IMR-90 (cell line): ENCODE results near the gene SLC39A5. TPM values are rescaled to one million over a fixed set of nuclear protein-coding genes. Genes with fewer than 3 reads are reported as not detected.

ENCODE experiments used
- ATAC-seq: fragments of 200-7000 bp; cut with Tn5 transposase; 2 replicates; pipeline ENCODE4 v1.9.1; 2020; ENCODE audit warnings: low read depth, mild to moderate bottlenecking, moderate library complexity
- BruUV-seq: library from RNA; stranded (reverse); fragments of 400-500 nt; replicated peaks from 2 replicates; lab custom pipeline; 2021; lab: Mats Ljungman, UMichigan
- CTCF ChIA-PET: fragments of 300-600 bp; formaldehyde crosslinking; extraction: SDS; loops from one replicate; lab custom pipeline; 2021; ENCODE audit warnings: antibody characterized with exemption; lab: Yijun Ruan, JAX
- POLR2A ChIA-PET: fragments of 300-600 bp; sonication (Branson Sonifier 250); formaldehyde crosslinking; loops from one replicate; lab custom pipeline; 2022; ENCODE audit warnings: antibody characterized with exemption; ENCODE audit not compliant: unreplicated experiment; lab: Charles Lee
- DNase-seq: peaks from one replicate; pipeline ENCODE4 v3.0.0; 2013
- H2AFZ ChIP-seq: replicated peaks from 2 replicates; pipeline ENCODE3; 2013; ENCODE audit warnings: low read length, mild to moderate bottlenecking; ENCODE audit not compliant: poor library complexity
- H2AK5ac ChIP-seq: 2 replicates; pipeline ENCODE4 v1.6.1; 2013; ENCODE audit warnings: low read depth, low read length, inconsistent platforms
- H2AK9ac ChIP-seq: replicated peaks from 2 replicates; pipeline ENCODE3; 2013; ENCODE audit warnings: mild to moderate bottlenecking, low read depth, low read length, moderate library complexity; ENCODE audit not compliant: poor library complexity
- H2BK120ac ChIP-seq: 2 replicates; pipeline ENCODE4 v1.6.1; 2013; ENCODE audit warnings: low read depth, low read length, inconsistent platforms
- H2BK15ac ChIP-seq: 3 replicates; pipeline ENCODE4 v1.6.1; 2013; ENCODE audit warnings: low read depth, low read length, inconsistent platforms
- H2BK20ac ChIP-seq: 2 replicates; pipeline ENCODE4 v1.6.1; 2013; ENCODE audit warnings: low read depth, mild to moderate bottlenecking, inconsistent platforms, low read length, moderate library complexity
- H2BK5ac ChIP-seq: 2 replicates; pipeline ENCODE4 v1.6.1; 2013; ENCODE audit warnings: mild to moderate bottlenecking, low read depth, low read length, inconsistent platforms; ENCODE audit not compliant: poor library complexity, severe bottlenecking
- H3K14ac ChIP-seq: replicated peaks from 2 replicates; pipeline ENCODE4 v1.6.1; 2013; ENCODE audit warnings: low read depth, low read length, inconsistent platforms
- H3K18ac ChIP-seq: 2 replicates; pipeline ENCODE4 v1.6.1; 2013; ENCODE audit warnings: low read depth, low read length, control low read depth
- H3K23ac ChIP-seq: 2 replicates; pipeline ENCODE4 v1.6.1; 2013; ENCODE audit warnings: low read depth, low read length, inconsistent platforms
- H3K27ac ChIP-seq: 2 replicates; pipeline ENCODE4 v1.5.1; 2013; ENCODE audit warnings: mild to moderate bottlenecking, control low read depth, low read length; ENCODE audit not compliant: insufficient read depth
- H3K27me3 ChIP-seq: 2 replicates; pipeline ENCODE4 v1.6.1; 2013; ENCODE audit warnings: low read length; ENCODE audit not compliant: control insufficient read depth, insufficient read depth
- H3K36me3 ChIP-seq: 2 replicates; pipeline ENCODE4 v1.6.1; 2013; ENCODE audit warnings: low read length, mixed read lengths; ENCODE audit not compliant: control insufficient read depth, insufficient read depth
- H3K4ac ChIP-seq: 2 replicates; pipeline ENCODE4 v1.6.1; 2013; ENCODE audit warnings: low read depth, low read length, inconsistent platforms
- H3K4me1 ChIP-seq: 2 replicates; pipeline ENCODE4 v1.6.1; 2013; ENCODE audit warnings: low read length, mixed read lengths; ENCODE audit not compliant: control insufficient read depth, insufficient read depth
- H3K4me2 ChIP-seq: 2 replicates; pipeline ENCODE4 v1.6.1; 2013; ENCODE audit warnings: low read depth, mild to moderate bottlenecking, control low read depth, low read length, moderate library complexity
- H3K4me3 ChIP-seq: 2 replicates; pipeline ENCODE4 v1.5.1; 2013; ENCODE audit warnings: low read depth, mild to moderate bottlenecking, control low read depth, low read length, moderate library complexity; ENCODE audit not compliant: insufficient read depth
- H3K56ac ChIP-seq: 2 replicates; pipeline ENCODE4 v1.6.1; 2013; ENCODE audit warnings: low read length, inconsistent platforms; ENCODE audit not compliant: insufficient read depth; ENCODE audit errors: extremely low read depth
- H3K79me1 ChIP-seq, 2 experiments: 2 replicates each; pipeline ENCODE4 v1.6.1; 2013; ENCODE audit warnings: low read length in 2 of 2, inconsistent platforms in 1 of 2, low read depth in 1 of 2
- H3K9ac ChIP-seq: 2 replicates; pipeline ENCODE4 v1.6.1; 2013; ENCODE audit warnings: low read depth, low read length, control low read depth
- H3K9me1 ChIP-seq: 2 replicates; pipeline ENCODE4 v1.6.1; 2013; ENCODE audit warnings: low read length, inconsistent platforms; ENCODE audit not compliant: insufficient read depth
- H3K9me3 ChIP-seq: 2 replicates; pipeline ENCODE4 v1.6.1; 2013; ENCODE audit warnings: low read length; ENCODE audit not compliant: control insufficient read depth, insufficient read depth
- H4K20me1 ChIP-seq: 2 replicates; pipeline ENCODE4 v1.6.1; 2013; ENCODE audit warnings: low read length, inconsistent platforms; ENCODE audit not compliant: insufficient read depth
- H4K5ac ChIP-seq: 2 replicates; pipeline ENCODE4 v1.6.1; 2013; ENCODE audit warnings: mild to moderate bottlenecking, low read depth, low read length, control low read depth
- H4K8ac ChIP-seq, 2 experiments: 2 replicates each; pipeline ENCODE4 v1.6.1; 2013; ENCODE audit warnings: low read depth in 2 of 2, low read length in 2 of 2, control low read depth in 1 of 2, inconsistent platforms in 1 of 2
- H4K91ac ChIP-seq: 2 replicates; pipeline ENCODE4 v1.6.1; 2013; ENCODE audit warnings: low read depth, low read length, inconsistent platforms; ENCODE audit not compliant: insufficient read depth
- CEBPB ChIP-seq: IDR thresholded peaks from 2 replicates; pipeline ENCODE4 v1.6.1; 2012; ENCODE audit warnings: low read depth, low read length, improper control_type of control experiment
- WGBS, 2 experiments: methylation state at CpG; one replicate each; pipeline versions ENCODE4 v1.1.5 to v1.1.7; 2013; ENCODE audit warnings: missing lambda C conversion rate in 2 of 2; ENCODE audit not compliant: insufficient read length in 1 of 2; ENCODE audit errors: extremely low coverage in 2 of 2; 5-methylcytosine and 5-hydroxymethylcytosine counted together
- dilution Hi-C: fragments of 300-500 bp; cut with HindIII; formaldehyde crosslinking; loops from one replicate; pipeline ENCODE4 v1.14.3; 2018; ENCODE audit warnings: low sequenced_read_pairs; ENCODE audit not compliant: unreplicated experiment
- in situ Hi-C: fragments of 300-500 bp; cut with MboI; formaldehyde crosslinking; loops from 3 replicates; pipeline ENCODE4 v1.14.3; 2019; ENCODE audit warnings: low sequenced_read_pairs, inconsistent platforms, mixed read lengths
- intact Hi-C: fragments of 100-400 bp; cut with micrococcal nuclease; formaldehyde crosslinking; loops from 2 replicates; pipeline ENCODE4 v1.10.0; 2022
- polyA plus RNA-seq, 3 experiments: library from polyadenylated mRNA; depleted of rRNA; stranded (reverse); fragments of >200 nt; gene quantifications; 2 replicates each; pipeline ENCODE4 v1.2.3, GENCODE V29; 2012; ENCODE audit warnings: low replicate concordance in 1 of 3
- total RNA-seq: library from RNA; depleted of rRNA; stranded (reverse); fragments of >200 nt; gene quantifications from 2 replicates; pipeline ENCODE4 v1.2.3, GENCODE V29; 2012

Gene SLC39A5
- total and polyA plus RNA-seq, 2 of the 4 experiments (the other 2 are of a cell fraction), result not detected

DNA sequence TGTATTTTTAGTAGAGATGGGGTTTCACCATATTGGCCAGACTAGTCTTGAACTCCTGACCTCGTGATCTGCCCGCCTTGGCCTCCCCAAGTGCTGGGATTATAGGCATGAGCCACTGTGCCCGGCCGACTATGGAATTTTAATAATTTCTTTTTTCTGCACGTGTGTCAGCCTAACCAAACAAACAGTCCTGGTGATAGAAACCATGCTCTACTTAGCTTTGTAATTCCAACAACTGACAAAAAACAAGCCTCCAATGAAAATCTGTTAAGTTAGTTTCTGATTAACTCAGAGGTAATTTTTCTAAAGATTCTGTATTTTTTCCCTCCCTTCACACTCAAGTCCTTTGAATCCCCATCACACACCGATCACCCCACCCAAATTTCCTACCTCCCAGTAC lies 52.2 kb downstream of the SLC39A5 start:
- Histone ChIP-seq H4K20me1 (peaks cover 8% of the 10 kb centered on the region; the same call in 1 of the 2 replicates), H3K4ac (no peak overlapping the region), H3K4me2 (no peak overlapping the region), H2AFZ (no peak overlapping the region), H4K5ac (no peak overlapping the region), H3K79me1 (peaks cover 17 to 22% of the 10 kb centered on the region in 2 experiments), H2AK5ac (no peak overlapping the region), H3K4me3 (no peak overlapping the region), H2AK9ac (no peak overlapping the region), H2BK15ac (no peak overlapping the region), H3K56ac (no peak overlapping the region), H4K91ac (no peak overlapping the region), H4K8ac (no peak overlapping the region), H3K9ac (no peak overlapping the region), H3K27ac (no peak overlapping the region), H3K14ac (no peak overlapping the region), H2BK5ac (no peak overlapping the region), H3K9me3 (no peaks in the 10 kb centered on the region), H3K9me1 (no peaks in the 10 kb centered on the region), H3K36me3 (peaks cover 53% of the 10 kb centered on the region), H3K4me1 (peaks cover 4% of the 10 kb centered on the region; the same call in 1 of the 2 replicates), H3K18ac (no peak overlapping the region), H2BK20ac (no peak overlapping the region), H3K27me3 (no peaks in the 10 kb centered on the region), H3K23ac (no peak overlapping the region), H2BK120ac (no peak overlapping the region)
- WGBS, 2 experiments, result 100% methylated on average over 1 of the region's 6 CpGs; no CpG with 5 or more reads in 1 of the 2 experiments
- in situ Hi-C loops (no loop called here), dilution Hi-C loops (no loop called here), intact Hi-C loops (no loop called here)
- no peak for ATAC-seq
- DNase-seq, result no peak
- CTCF ChIA-PET, result interaction anchor here (1.1 kb wide), 1 partner anchor 17 kb away, joined by 4 read pairs; no protein-coding TSS in a partner anchor
- BruUV-seq, result no TSS peak
- POLR2A ChIA-PET, result no interaction called here
- no peak for TF ChIP-seq CEBPB
